Neural cell (in vitro differentiated cells): ENCODE data around the gene ITGBL1. TPM values are rescaled to one million over a fixed set of nuclear protein-coding genes. Genes with fewer than 3 reads are reported as not detected.

Experiments
- H2AFZ ChIP-seq: fragments of 200-600, 300-800 bp; sonication (generic), shearing (Covaris generic); 2 replicates; pipeline ENCODE4 v1.6.0; 2014; ENCODE audit warnings: low read depth, mild to moderate bottlenecking, antibody characterized with exemption, low read length, moderate library complexity
- H3F3A ChIP-seq: fragments of 200-600 bp; shearing (Covaris generic); 2 replicates; pipeline ENCODE4 v1.6.1; 2016; ENCODE audit warnings: mild to moderate bottlenecking, moderate library complexity, mixed read lengths, antibody characterized with exemption, low read length; ENCODE audit not compliant: insufficient read depth, poor library complexity, severe bottlenecking
- H3K27ac ChIP-seq: fragments of 200-600, 300-800 bp; sonication (generic), shearing (Covaris generic); 2 replicates; pipeline ENCODE4 v1.5.1; 2014; ENCODE audit warnings: mild to moderate bottlenecking, low read length, moderate library complexity
- H3K27me3 ChIP-seq: fragments of 300-800, 200-600 bp; sonication (generic), shearing (Covaris generic); 2 replicates; pipeline ENCODE4 v1.6.0; 2014; ENCODE audit warnings: mild to moderate bottlenecking, low read depth, low read length, moderate library complexity; ENCODE audit not compliant: insufficient read depth
- H3K36me3 ChIP-seq: fragments of 300-800, 200-600 bp; sonication (generic), shearing (Covaris generic); 2 replicates; pipeline ENCODE4 v1.5.1; 2014; ENCODE audit warnings: mild to moderate bottlenecking, antibody characterized with exemption, low read length, moderate library complexity; ENCODE audit not compliant: insufficient read depth
- H3K4me2 ChIP-seq: fragments of 300-800, 200-600 bp; sonication (generic), shearing (Covaris generic); 2 replicates; pipeline ENCODE4 v1.6.0; 2014; ENCODE audit warnings: mild to moderate bottlenecking, low read length
- H3K4me3 ChIP-seq: fragments of 300-800, 200-600 bp; sonication (generic), shearing (Covaris generic); 2 replicates; pipeline ENCODE4 v1.5.1; 2014; ENCODE audit warnings: mild to moderate bottlenecking, low read length, moderate library complexity
- H3K79me2 ChIP-seq: fragments of 200-600 bp; shearing (Covaris generic); replicated peaks from 2 replicates; pipeline ENCODE4 v1.6.0; 2014; ENCODE audit warnings: mild to moderate bottlenecking, low read length, moderate library complexity; ENCODE audit not compliant: insufficient read depth
- H3K9ac ChIP-seq: fragments of 300-800, 200-600 bp; sonication (generic), shearing (Covaris generic); 2 replicates; pipeline ENCODE4 v1.6.1; 2016; ENCODE audit warnings: mild to moderate bottlenecking, low read length, mixed read lengths
- H3K9me2 ChIP-seq: fragments of 200-600 bp; shearing (Covaris generic); 2 replicates; pipeline ENCODE4 v1.6.1; 2016; ENCODE audit warnings: mild to moderate bottlenecking, low read length, mixed read lengths; ENCODE audit not compliant: insufficient read depth
- H3K9me3 ChIP-seq: fragments of 200-600, 300-800 bp; sonication (generic), shearing (Covaris generic); 2 replicates; pipeline ENCODE4 v1.6.1; 2016; ENCODE audit warnings: mild to moderate bottlenecking, mixed run types, low read length, moderate library complexity, mixed read lengths
- H4K20me1 ChIP-seq: fragments of 200-600 bp; shearing (Covaris generic); 2 replicates; pipeline ENCODE4 v1.6.1; 2016; ENCODE audit warnings: mild to moderate bottlenecking, mixed run types; ENCODE audit not compliant: insufficient read depth
- CTCF ChIP-seq: fragments of 450-650 bp; IDR thresholded peaks from 2 replicates; pipeline ENCODE4 v1.5.1; 2014; ENCODE audit warnings: antibody characterized with exemption, mild to moderate bottlenecking, moderate library complexity; ENCODE audit not compliant: poor library complexity, severe bottlenecking
- EP300 ChIP-seq: fragments of 450-650 bp; conservative IDR thresholded peaks from 2 replicates; pipeline ENCODE4 v1.6.1; 2014; ENCODE audit warnings: antibody characterized with exemption, mild to moderate bottlenecking, moderate library complexity; ENCODE audit not compliant: poor library complexity, severe bottlenecking
- EZH2 ChIP-seq: fragments of 200-600, 300-800 bp; shearing (Covaris generic), sonication (generic); IDR thresholded peaks from 2 replicates; pipeline ENCODE4 v1.6.1; 2014; ENCODE audit warnings: antibody characterized with exemption, low read length, borderline replicate concordance, mild to moderate bottlenecking; ENCODE audit not compliant: insufficient read depth, poor library complexity, severe bottlenecking
- MXI1 ChIP-seq: fragments of 450-650 bp; conservative IDR thresholded peaks from 2 replicates; pipeline ENCODE4 v1.6.1; 2014; ENCODE audit warnings: antibody characterized with exemption, mild to moderate bottlenecking; ENCODE audit not compliant: poor library complexity, severe bottlenecking
- POLR2AphosphoS5 ChIP-seq: IDR thresholded peaks from 2 replicates; pipeline ENCODE4 v1.6.1; 2012
- RAD21 ChIP-seq: fragments of 450-650 bp; conservative IDR thresholded peaks from 2 replicates; pipeline ENCODE4 v1.6.1; 2014; ENCODE audit warnings: antibody characterized with exemption, mild to moderate bottlenecking, moderate library complexity
- REST ChIP-seq: IDR thresholded peaks from 2 replicates; pipeline ENCODE4 v1.6.1; 2012; ENCODE audit warnings: borderline replicate concordance
- SMC3 ChIP-seq: fragments of 450-650 bp; conservative IDR thresholded peaks from 2 replicates; pipeline ENCODE4 v1.6.1; 2014; ENCODE audit warnings: antibody characterized with exemption, mild to moderate bottlenecking, moderate library complexity; ENCODE audit not compliant: poor library complexity
- TAF1 ChIP-seq: IDR thresholded peaks from 2 replicates; pipeline ENCODE4 v1.6.1; 2012; ENCODE audit warnings: low read depth
- polyA plus RNA-seq: library from polyadenylated mRNA; depleted of rRNA; stranded (reverse); fragments of >200 nt; gene quantifications from 2 replicates; pipeline ENCODE4 v1.2.3, GENCODE V29; 2014

ITGBL1 gene
- polyA plus RNA-seq, 1 donor from 2014 or later, result 0.46 TPM

- H3K36me3 ChIP-seq, result no peaks in the 10 kb centered on the region
- no peaks in the 10 kb centered on the region for H3K9me2 ChIP-seq
- H2AFZ ChIP-seq, result no peak overlapping the region
- no peak overlapping the region for H3K4me3 ChIP-seq
- no peaks in the 10 kb centered on the region for H3K27me3 ChIP-seq
- H3F3A ChIP-seq, result no peaks in the 10 kb centered on the region
- no peak overlapping the region for H3K9ac ChIP-seq
- no peak overlapping the region for H3K4me2 ChIP-seq
- no peaks in the 10 kb centered on the region for H3K9me3 ChIP-seq
- H3K27ac ChIP-seq, result no peak overlapping the region
- H3K79me2 ChIP-seq, result no peaks in the 10 kb centered on the region
- H4K20me1 ChIP-seq, result no peaks in the 10 kb centered on the region
- TF ChIP-seq REST, result no peak
Observed at GRCh38 chr13:101527130-101527529, 74.7 kb downstream of the ITGBL1 start.

GRCh38 chr13:101529422-101529821 lies 76.9 kb downstream of the ITGBL1 start:
- no peak overlapping the region for H2AFZ ChIP-seq
- no peaks in the 10 kb centered on the region for H3K79me2 ChIP-seq
- H3F3A ChIP-seq, result no peaks in the 10 kb centered on the region
- TF ChIP-seq TAF1, result no peak
- TF ChIP-seq EZH2, result no peak
- TF ChIP-seq MXI1, result no peak
- H3K9me2 ChIP-seq, result no peaks in the 10 kb centered on the region
- no peaks in the 10 kb centered on the region for H3K27me3 ChIP-seq
- H3K36me3 ChIP-seq, result no peaks in the 10 kb centered on the region
- H3K9me3 ChIP-seq, result no peaks in the 10 kb centered on the region
- H4K20me1 ChIP-seq, result no peaks in the 10 kb centered on the region
- no peak overlapping the region for H3K4me3 ChIP-seq
- H3K27ac ChIP-seq, result no peak overlapping the region
- no peak overlapping the region for H3K4me2 ChIP-seq
- H3K9ac ChIP-seq, result no peak overlapping the region

- H4K20me1 ChIP-seq, result no peaks in the 10 kb centered on the region
- H3K4me3 ChIP-seq, result no peak overlapping the region
- no peak overlapping the region for H3K9ac ChIP-seq
- no peaks in the 10 kb centered on the region for H3K79me2 ChIP-seq
- no peaks in the 10 kb centered on the region for H3K9me3 ChIP-seq
- no peaks in the 10 kb centered on the region for H3K9me2 ChIP-seq
- no peak overlapping the region for H3K4me2 ChIP-seq
- no peaks in the 10 kb centered on the region for H3K36me3 ChIP-seq
- no peaks in the 10 kb centered on the region for H3K27me3 ChIP-seq
- TF ChIP-seq EZH2 (no peak), POLR2AphosphoS5 (no peak), RAD21 (no peak), EP300 (no peak), MXI1 (no peak), CTCF (no peak), SMC3 (no peak), REST (no peak)
- H2AFZ ChIP-seq, result no peak overlapping the region
- no peaks in the 10 kb centered on the region for H3F3A ChIP-seq
- no peak overlapping the region for H3K27ac ChIP-seq
Observed at GRCh38 chr13:101530293-101530692, 77.8 kb downstream of the ITGBL1 start.
